HG03060 (cell line): Measurements from ENCODE around the gene SH3D19.

Source experiments
- ATAC-seq: cut with Tn5 transposase; IDR thresholded peaks from one replicate; pipeline ENCODE4 v1.9.1; 2021; ENCODE audit warnings: low read depth, moderate number of reproducible peaks; ENCODE audit not compliant: unreplicated experiment

Gene SH3D19

GRCh38 chr4:151325111-151325948 is at the start of gene SH3D19:
Gene SH3D19, minus strand, starts transcription at chr4:151325605. Its CDS starts 253 bp downstream, at chr4:151325352.
- ATAC-seq: no peak

GRCh38 chr4:151362404-151363164 is 37.2 kb upstream of the SH3D19 start:
- peak; percentile 79 for ATAC-seq

DNA sequence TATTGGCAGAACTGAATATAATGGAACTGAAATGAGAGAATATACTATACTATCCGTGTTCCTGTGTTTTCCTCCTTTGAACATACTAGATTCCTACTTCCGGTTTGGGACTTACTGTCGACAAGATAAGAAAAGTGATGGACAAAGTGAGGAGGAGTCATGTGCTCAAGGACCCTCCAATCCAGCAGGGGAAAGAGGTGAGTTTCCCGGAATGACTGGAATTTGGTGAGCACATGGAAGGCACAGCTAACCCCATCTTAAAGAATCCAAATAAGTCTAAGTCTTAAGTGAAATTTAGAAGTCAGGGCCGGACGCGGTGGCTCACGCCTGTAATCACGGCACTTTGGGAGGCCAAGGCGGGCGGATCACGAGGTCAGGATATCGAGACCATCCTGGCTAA is 36.6 kb upstream of the SH3D19 start:
- no peak for ATAC-seq

DNA sequence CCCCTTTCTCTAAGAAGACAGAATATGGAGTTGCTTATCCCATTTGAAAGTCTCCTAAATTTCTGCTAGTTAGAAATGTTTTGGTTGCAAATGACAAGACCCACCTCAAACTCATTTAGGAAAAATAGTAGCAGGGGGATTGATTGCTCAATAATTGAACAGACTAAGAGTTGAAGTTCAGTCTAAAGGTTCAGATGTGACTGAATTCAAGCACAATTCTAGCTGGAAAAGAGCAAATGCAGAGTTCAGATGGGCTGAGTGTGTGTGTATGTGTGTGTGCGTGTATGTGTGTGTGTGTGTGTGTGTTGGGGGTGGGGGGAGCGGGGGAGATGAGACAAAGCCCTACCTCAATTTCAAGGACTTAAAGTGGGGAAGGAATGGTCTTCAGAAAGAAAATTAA is 35.7 kb upstream of the SH3D19 start:
- ATAC-seq: no peak

- ATAC-seq: no peak
Observed at GRCh38 chr4:151359576-151359975, 34.2 kb upstream of the SH3D19 start.

DNA sequence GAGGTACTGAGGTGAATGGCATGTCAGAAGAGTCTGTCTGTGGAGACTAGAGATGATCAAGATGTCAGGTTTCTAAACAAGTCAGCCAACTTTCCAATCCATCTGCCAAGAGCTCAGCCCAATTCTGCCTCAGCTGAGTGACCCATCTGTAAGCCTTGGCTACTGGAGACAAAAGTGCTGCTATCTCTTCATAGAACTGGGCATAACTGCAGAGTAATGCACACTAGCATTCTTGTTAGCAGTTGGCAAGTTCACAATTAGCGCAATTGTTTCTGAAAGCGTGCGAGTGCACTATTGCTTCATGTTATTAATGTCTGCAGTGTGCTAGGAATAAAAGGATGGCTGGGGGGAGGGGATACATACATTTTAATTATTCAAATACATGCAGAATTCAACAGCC is 32.9 kb upstream of the SH3D19 start:
- ATAC-seq: no peak

DNA sequence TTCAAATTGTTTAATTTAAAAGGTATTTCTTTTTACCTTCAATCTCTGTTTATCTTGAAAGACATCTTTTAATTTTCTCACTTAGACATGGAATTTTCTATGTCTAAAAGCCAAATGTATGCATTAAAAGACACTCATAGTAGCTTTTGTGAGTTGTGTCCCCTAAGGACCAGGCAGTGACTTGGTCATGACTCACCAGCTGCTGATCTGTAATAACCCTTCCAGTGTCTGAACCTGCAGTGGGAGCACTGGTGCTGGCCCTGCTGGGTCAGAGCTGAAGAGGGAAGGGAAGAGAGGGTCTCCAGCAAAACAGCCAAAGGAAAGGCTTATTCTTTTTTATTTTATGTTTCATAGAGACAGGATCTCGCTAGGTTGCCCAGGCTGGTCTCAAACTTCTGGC is 31.1 kb upstream of the SH3D19 start:
- ATAC-seq: no peak

- no peak for ATAC-seq
Observed at GRCh38 chr4:151355155-151355554, 29.8 kb upstream of the SH3D19 start.

DNA sequence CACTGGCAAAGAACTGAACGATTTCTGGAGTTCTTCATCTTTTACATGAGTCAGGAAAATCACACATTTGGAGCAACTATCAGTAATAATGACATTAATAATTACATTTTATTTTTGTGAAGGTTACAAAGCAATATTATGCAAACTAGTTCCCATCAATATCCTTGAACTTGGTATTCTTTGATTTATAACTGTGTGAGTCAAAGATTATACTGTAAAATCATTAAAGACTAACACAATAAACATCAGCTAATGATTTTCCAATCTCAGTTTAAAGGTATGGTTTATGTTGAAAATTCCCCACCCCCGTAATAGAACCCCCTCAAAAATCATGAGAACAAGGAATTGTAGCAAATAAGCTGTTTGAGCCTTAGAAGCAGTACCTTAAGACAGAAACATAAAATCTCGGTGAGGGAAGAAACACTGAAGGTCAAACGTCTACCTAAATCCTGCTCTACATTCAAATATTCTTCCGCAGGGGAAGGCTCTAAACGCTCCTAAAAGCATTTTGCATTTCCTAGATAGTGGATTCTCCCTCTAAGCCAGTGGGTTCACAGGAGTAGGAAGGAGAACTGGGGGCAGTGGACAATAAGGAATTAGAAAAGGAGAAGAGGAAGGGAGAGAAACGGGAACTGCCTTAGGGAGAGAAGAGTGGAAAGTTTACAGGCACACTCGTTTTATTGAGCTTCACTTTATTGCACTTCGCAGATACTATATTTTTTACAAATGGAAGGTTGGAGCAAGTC is 22.3 kb upstream of the SH3D19 start:
- no peak for ATAC-seq

DNA sequence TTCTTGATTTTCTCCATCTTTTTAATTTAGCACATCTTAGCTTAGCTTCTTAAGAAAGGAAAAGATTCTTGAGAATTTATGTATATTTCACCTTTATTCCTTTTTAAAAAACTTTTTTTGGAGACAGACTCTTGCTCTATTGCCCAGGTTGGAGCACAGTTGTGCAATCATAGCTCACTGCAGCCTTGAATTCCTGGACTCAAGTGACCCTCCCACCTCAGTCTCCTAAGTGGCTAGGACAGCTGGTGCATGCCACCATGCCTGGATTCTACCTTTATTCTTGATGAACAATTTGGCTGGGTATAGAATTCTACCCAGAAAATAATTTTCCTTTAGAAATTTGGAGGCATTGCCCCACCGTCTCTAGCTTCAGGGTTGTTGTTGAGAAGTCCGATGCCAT is 19.5 kb upstream of the SH3D19 start:
- ATAC-seq: no peak

GRCh38 chr4:151340751-151341385 is 15.5 kb upstream of the SH3D19 start:
- ATAC-seq: no peak

- no peak for ATAC-seq
Observed at GRCh38 chr4:151339467-151339866, 14.1 kb upstream of the SH3D19 start.

DNA sequence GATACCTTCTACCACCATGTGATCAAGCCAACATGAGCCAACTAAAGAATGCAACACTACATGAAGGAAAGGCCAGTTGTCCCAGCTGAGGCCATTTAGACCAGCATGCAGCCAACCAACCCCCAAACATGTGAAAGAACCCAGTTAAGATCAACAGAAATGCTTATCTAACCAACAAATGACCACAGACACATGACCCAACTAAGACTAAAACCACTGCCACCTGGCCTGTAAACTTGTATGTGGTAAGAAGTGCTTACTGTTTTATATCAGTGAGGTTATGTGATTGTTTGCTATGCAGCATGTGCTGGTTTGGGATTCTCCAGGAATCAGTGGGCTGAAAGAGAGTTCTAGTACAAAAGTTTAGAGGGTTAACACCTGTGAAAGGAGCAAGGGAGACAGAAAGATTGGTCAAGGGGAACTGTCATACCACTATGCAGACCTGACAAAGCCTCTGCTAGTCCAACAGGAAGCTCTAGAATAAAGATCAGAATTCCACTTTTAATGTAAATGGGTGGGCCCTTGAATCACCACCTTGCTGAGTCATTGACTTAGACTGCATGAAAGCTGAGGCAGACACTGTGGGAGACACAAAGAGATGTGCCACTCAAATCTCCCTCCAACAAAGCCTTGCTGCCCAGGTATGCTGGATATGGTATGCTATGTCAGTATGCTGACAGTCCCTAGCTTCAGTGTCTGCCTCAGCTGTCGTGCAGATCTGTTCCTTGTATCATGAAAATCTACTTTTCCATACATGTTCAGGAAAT is 6.1 kb upstream of the SH3D19 start:
- no peak for ATAC-seq

DNA sequence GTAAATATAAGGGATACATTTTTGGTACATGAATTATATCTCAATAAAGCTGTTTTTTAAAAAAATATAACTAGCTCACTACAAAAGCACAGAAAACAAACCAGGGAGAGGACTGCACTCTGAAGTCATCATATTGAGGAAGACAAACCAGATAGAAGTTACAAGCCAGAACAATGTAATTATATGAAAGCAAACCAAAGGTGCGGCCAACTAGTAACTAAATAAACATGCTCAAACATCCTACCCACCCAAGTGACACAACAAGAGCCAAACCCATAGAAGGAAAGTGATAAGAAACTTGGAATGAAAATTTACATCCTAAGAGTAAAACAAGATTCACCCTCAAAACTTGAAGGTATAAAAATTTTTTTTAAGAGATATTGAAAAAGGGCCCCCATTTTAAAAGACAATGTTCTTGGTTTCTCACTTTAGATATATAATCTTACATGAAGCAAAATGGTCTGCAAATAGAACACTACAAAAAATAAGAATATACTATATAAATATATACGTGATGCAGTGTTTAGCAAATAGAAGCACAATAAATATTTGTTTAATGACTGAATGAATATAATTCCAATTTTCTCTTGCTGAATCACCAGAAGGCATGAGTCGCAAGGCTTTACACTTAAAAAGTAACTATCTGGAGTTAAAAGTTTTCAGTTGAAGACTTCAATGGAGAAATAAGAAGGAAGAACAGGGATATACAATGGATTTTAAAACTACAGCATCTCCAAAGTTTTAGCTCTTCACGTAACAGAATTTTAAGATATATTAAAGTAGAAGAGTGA is 4.0 kb upstream of the SH3D19 start:
- no peak for ATAC-seq

- ATAC-seq: no peak
Observed at GRCh38 chr4:151325949-151326246, 493 bp upstream of the SH3D19 start.

- ATAC-seq: no peak
Observed at GRCh38 chr4:151324752-151325110, 674 bp downstream of the SH3D19 start.

DNA sequence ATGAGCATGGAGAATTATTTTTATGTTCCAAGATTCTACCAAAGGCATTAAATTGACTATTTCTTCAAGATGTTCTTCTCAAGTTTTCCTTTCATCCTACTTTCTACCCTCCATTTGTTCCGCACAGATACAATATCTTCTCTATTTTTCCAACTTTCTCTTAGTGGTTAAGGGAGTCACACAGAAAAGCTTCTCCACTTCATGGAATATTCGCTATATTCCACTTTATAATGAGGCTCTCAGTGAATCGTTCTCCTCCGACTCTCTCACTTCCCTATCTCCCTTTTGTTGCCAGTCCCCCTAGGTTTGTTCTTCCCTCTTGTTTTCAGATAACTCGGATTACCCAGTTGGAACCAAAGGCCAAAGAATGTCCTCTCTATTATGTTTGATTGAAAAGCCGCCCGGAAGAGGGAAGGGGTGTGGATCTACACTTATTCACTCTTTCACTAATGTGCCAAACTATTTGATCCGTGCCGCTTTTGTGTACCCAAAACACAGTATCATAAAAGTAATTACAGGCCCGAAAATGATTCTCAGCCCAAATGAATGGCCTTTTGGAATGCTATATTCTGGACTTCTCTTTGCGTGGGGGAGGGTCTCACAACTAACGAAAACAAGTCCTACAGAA is 1.2 kb downstream of the SH3D19 start:
- no peak for ATAC-seq

GRCh38 chr4:151323667-151324066 is 1.7 kb downstream of the SH3D19 start:
- no peak for ATAC-seq

GRCh38 chr4:151322570-151322969 is 2.8 kb downstream of the SH3D19 start:
- ATAC-seq: no peak
